HG03103 (cell line): ENCODE results near the gene ADAMTS12.
A peak's percentile ranks its signal among the peaks of the same experiment; 100 is the strongest.

ENCODE experiments used
- ATAC-seq: cut with Tn5 transposase; IDR thresholded peaks from one replicate; pipeline ENCODE4 v1.9.1; 2021; ENCODE audit warnings: low read depth; ENCODE audit not compliant: unreplicated experiment

ADAMTS12 gene, protein sequence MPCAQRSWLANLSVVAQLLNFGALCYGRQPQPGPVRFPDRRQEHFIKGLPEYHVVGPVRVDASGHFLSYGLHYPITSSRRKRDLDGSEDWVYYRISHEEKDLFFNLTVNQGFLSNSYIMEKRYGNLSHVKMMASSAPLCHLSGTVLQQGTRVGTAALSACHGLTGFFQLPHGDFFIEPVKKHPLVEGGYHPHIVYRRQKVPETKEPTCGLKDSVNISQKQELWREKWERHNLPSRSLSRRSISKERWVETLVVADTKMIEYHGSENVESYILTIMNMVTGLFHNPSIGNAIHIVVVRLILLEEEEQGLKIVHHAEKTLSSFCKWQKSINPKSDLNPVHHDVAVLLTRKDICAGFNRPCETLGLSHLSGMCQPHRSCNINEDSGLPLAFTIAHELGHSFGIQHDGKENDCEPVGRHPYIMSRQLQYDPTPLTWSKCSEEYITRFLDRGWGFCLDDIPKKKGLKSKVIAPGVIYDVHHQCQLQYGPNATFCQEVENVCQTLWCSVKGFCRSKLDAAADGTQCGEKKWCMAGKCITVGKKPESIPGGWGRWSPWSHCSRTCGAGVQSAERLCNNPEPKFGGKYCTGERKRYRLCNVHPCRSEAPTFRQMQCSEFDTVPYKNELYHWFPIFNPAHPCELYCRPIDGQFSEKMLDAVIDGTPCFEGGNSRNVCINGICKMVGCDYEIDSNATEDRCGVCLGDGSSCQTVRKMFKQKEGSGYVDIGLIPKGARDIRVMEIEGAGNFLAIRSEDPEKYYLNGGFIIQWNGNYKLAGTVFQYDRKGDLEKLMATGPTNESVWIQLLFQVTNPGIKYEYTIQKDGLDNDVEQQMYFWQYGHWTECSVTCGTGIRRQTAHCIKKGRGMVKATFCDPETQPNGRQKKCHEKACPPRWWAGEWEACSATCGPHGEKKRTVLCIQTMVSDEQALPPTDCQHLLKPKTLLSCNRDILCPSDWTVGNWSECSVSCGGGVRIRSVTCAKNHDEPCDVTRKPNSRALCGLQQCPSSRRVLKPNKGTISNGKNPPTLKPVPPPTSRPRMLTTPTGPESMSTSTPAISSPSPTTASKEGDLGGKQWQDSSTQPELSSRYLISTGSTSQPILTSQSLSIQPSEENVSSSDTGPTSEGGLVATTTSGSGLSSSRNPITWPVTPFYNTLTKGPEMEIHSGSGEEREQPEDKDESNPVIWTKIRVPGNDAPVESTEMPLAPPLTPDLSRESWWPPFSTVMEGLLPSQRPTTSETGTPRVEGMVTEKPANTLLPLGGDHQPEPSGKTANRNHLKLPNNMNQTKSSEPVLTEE (N-terminal part only)

DNA sequence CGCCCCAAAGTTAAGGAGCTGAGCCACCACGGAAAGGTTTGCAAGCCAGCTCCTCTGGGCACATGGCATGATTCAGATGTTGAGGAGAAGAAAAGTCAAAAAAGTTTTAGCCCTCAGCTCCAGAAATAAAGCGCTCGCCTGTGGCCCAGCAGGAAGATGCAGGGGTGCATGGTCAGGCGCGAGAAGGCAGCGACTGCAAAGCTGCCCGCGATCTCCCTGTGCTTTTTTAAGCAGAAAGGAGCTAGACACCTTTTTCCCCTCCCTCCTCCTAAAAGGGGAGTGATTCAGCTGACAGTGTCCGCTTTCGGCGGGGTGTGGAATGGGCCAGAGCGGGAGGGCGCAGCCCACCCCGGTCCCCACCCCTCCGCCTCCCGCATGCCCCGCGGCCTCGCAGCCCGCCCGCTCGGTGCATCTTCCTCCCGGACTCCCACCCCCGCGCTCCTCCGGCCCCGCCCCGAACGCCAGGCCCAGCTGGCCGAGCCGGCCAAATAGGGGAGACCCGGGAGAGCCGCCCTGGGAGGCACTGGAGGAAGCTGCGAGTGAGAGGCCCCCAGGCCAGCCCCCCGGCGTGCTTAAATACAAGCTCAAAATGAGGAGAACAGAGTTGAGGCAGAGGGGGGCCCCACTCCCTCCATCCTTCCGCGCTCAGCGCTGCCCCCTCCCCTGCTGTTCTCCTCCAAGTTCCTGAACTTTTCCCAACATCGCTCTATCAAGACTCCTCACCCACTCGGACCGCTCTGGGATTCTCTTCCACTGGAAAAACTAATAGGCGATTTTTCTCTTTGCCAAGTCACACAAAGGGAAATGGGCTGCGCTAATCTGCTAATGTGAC lies at the start of gene ADAMTS12:
TSS of gene ADAMTS12 (minus strand) at position 203 of the 832 bp plus-strand sequence. CDS start at position 69, 134 bp downstream.
- ATAC-seq, result no peak

DNA sequence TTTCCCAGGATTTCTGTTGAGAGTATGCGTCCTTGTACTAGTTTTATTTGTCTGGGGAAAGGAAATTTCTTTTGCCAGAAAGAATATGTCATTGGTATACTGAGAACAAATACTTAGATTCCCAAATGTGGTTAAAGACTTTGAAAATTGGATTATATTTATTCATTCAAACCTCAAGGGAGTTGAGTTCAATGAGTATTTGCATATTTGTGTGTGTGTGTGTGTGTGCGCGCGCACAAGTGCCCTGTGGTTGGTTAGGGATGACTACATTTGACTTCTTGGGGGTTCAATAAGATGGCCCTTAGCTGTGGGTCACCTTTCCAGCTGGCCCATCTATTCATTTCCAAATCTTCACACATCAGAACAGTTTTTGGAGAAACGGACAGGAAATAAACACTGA lies 49.3 kb upstream of the ADAMTS12 start:
- ATAC-seq, result no peak

DNA sequence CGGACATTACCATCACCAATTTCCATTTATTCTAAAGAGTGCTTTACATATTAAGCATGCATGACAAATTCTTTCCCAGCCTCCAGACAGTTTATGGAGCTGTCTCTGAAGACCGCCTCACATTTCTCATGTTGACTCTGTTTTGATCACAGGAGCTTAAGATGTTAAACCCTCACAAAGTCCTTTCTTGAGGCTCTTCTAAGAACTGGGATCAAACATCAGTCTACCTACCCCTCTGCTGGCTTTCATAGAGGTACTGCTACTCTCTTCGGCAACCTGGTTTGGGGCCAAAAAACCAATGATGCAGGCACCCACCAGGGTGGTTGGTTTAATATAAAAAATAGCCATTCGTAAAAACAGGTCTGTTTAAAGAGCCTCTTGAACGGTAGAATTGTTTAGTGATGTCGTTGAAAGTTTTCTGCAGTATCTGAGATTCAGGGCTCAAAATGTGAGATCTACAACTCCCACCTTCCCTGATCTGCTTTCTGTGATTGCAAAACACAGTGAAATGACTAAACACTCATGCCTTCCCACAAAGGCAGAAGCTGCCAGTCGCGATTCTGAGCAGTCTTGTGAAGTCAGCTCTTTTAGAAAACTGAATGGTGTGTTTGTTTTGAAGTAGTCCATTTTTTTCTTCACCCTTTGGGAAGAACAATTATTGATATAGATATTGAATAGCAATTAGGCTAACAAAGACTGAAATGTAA lies 47.9 kb upstream of the ADAMTS12 start:
- no peak for ATAC-seq

DNA sequence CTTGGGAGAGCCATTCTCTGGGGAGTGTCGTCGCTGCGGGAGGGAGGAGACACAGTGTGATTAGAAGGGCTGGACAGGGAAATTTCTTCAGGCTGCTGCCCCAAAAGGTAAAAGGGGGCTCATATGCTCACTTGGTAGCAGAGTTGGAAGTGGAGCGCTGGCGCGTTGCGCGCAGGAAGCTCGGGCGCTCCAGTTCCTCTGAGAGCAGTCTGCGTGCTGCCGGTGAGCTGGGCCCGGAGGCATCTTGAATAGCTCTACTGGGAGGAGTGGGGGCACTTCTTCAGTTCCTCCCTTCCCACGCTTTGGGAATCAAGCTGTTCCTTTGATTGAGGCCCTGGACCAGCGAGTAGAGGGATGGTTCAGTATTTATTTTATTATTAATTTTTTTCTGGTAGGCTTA lies 47.1 kb upstream of the ADAMTS12 start:
- ATAC-seq, result no peak

DNA sequence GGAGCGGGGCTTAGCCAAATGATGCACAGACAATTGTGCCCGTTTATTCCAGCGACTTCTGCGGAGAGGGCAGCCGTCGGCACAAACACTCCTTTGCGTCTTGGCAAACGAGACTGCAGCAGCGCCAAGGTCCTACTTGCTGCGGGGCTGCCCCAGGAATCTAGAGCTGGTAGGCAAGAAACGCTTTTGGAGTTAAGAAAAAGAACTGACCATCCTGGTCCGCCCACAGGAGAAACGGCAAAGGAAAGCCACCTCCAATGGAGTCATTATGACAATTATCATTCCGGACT lies 46.7 kb upstream of the ADAMTS12 start:
- ATAC-seq, result no peak

DNA sequence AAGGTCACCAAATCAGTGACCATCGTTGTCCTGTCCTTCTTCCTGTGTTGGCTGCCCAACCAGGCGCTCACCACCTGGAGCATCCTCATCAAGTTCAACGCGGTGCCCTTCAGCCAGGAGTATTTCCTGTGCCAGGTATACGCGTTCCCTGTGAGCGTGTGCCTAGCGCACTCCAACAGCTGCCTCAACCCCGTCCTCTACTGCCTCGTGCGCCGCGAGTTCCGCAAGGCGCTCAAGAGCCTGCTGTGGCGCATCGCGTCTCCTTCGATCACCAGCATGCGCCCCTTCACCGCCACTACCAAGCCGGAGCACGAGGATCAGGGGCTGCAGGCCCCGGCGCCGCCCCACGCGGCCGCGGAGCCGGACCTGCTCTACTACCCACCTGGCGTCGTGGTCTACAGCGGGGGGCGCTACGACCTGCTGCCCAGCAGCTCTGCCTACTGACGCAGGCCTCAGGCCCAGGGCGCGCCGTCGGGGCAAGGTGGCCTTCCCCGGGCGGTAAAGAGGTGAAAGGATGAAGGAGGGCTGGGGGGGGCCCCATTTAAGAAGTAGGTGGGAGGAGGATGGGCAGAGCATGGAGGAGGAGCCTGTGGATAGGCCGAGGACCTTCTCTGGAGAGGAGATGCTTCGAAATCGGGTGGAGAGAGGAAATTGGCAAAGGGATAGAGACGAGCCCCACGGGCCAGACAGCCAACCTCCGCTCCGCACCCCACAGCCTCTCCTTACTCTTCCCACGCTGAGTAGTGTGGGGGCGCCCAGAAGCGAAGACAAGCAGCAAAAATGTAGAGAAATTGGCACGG lies 46.1 kb upstream of the ADAMTS12 start:
- ATAC-seq, result no peak

DNA sequence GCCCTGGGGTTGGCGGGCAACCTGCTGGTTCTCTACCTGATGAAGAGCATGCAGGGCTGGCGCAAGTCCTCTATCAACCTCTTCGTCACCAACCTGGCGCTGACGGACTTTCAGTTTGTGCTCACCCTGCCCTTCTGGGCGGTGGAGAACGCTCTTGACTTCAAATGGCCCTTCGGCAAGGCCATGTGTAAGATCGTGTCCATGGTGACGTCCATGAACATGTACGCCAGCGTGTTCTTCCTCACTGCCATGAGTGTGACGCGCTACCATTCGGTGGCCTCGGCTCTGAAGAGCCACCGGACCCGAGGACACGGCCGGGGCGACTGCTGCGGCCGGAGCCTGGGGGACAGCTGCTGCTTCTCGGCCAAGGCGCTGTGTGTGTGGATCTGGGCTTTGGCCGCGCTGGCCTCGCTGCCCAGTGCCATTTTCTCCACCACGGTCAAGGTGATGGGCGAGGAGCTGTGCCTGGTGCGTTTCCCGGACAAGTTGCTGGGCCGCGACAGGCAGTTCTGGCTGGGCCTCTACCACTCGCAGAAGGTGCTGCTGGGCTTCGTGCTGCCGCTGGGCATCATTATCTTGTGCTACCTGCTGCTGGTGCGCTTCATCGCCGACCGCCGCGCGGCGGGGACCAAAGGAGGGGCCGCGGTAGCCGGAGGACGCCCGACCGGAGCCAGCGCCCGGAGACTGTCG lies 45.4 kb upstream of the ADAMTS12 start:
- ATAC-seq, result no peak

DNA sequence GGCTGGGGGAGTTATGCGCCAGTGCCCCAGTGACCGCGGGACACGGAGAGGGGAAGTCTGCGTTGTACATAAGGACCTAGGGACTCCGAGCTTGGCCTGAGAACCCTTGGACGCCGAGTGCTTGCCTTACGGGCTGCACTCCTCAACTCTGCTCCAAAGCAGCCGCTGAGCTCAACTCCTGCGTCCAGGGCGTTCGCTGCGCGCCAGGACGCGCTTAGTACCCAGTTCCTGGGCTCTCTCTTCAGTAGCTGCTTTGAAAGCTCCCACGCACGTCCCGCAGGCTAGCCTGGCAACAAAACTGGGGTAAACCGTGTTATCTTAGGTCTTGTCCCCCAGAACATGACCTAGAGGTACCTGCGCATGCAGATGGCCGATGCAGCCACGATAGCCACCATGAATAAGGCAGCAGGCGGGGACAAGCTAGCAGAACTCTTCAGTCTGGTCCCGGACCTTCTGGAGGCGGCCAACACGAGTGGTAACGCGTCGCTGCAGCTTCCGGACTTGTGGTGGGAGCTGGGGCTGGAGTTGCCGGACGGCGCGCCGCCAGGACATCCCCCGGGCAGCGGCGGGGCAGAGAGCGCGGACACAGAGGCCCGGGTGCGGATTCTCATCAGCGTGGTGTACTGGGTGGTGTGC lies 44.7 kb upstream of the ADAMTS12 start, which contains the start of gene RXFP3:
TSS of gene RXFP3 (plus strand) at position 6 of the 636 bp plus-strand sequence. CDS start at position 361, 355 bp downstream.
- no peak for ATAC-seq

DNA sequence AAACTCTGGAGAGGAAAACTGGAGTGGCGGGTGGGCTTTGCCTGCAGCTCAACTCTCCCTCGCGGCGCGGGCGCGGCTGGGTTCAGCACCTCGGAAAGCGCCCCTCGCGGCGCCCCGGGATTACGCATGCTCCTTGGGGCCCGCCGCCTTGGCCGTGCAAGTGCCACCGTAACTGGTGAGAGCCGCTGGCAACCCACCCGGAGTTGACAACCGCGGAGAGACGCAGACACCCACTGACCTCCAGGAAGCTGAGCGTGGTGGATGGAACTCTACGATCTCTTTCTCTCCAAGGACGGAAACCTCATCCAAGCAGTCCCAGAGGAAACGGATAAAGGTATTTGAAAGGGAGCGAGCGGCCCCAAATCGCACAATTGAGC lies 44.2 kb upstream of the ADAMTS12 start:
- ATAC-seq, result no peak

DNA sequence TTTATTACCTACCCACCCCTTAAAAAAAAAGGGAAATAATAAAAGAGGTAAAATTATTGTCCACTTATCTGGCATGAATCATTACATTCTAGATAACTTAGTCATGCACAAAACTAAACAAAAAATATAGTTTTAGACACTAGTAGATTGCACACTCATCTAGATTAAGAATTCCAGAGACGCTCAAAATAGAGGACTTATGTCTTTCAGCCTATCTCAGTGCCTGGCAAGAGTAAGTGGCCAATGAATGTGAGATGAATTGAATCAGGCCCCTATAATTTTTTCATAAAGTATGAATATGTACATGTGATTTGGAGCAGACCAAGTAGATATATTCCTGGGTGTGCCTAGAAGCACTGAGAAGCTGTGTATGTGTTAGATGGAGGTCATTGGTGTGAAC lies 42.4 kb upstream of the ADAMTS12 start:
- peak; percentile 14 for ATAC-seq

DNA sequence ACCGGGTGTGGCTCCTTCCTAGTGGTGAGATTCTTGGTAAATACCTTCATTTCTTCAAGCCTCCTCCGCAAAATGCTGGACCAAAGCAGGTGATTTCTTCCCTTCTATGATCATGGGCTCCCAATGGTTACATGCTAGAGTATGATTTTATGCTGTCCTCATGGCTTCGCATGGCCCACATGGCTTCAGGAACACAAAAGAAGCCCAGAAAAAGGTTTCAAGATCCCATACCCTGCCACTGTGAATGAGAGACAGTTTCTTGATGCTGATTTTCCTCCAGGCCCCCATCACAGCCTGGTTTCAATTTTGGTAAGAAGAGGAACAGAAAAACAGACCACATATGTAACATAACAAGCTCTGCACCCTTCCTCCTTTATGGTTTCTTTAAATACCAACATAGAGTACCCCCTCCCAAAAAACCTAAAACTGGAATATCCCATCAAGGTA lies 42.0 kb upstream of the ADAMTS12 start:
- peak; percentile 78 for ATAC-seq

DNA sequence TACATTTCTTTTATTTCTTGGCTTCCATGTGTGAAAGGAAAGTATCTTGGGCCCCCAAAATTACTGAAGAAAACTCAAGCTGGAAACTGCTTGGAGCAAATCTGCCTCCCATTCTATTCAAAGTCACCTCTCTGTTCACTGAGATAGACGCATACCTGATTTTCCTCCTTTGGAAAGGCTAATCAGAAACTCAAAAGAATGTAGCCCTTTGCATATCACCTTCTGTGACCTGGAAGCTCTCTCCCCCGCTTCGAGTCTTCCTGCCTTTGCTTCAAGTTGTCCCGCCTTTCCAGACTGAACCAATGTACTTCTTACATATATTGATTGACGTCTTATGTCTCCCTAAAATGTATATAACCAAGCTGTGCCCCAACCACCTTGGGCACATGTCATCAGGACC lies 39.3 kb upstream of the ADAMTS12 start:
- ATAC-seq, result no peak

DNA sequence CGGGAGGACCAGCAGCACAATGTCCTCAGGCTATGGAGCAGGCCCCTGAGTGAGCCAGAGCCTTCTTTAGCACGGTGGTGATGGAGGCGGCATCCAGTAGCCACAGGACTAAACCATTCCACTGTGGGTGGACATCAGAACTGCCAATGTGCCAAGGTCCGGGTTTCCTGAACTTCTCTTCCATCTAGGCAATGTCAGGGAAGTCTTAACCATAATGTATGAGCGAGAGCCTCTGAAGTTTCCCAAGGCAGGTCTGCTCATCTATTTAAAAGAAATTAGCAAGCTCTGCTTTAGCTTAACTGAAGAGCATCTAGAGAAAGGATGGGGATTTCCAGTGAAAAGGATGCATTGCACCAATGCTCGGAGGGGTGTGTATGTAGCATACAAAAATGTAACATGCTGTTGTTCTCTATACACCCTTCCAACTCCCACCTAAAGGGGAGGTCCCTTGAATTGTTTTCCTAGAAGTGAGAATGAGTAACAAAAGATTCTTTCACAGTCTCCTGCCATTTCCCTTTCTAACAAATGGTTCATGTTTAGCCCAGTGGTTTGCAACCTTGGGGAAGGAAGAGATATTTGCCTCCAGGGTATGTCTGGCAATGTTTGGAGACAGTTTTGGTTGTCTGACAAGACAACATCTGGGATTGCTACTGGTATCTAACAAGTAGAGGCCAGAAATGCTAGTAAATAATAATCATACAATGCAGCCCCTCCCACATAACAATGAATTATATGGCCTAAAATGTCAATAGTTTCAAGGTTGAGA lies 38.3 kb upstream of the ADAMTS12 start:
- no peak for ATAC-seq

DNA sequence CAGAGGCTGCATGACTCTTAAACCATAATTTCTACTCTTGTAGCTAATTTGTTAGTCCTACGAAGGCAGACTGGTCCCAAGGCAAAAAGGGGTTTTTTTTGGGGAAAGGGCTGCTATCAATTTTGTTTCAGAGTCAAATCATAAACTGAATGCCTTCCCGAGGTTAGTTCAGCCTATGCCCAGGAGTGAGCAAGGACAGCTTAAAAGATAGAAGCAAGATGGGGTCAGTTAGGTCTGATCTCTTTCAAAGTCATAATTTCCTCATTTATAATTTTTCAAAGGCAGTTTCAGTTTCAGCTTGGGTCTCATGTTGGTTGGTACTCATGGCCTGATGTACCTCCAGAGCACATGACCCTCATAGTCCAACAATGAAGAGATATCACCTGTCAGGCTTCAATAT lies 36.5 kb upstream of the ADAMTS12 start:
- no peak for ATAC-seq

DNA sequence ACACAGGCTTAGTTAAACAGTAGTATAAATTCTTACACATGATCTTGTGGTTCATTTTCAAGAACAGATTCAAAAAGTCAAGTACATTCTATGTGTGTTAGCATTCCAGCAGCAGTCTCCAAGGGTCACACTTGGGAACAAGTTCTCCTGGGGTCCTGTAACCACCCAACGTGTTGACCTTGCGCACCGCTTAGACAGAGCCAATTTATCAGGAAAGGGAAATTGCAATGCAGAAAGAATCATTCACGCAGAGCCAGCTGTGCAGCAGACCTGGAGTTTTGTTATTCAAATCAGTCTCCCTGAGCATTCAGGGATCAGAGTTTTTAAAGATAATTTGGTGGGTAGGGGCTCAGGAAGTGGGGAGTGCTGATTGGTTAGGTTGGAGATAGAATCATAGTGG lies 35.9 kb upstream of the ADAMTS12 start:
- ATAC-seq, result no peak

DNA sequence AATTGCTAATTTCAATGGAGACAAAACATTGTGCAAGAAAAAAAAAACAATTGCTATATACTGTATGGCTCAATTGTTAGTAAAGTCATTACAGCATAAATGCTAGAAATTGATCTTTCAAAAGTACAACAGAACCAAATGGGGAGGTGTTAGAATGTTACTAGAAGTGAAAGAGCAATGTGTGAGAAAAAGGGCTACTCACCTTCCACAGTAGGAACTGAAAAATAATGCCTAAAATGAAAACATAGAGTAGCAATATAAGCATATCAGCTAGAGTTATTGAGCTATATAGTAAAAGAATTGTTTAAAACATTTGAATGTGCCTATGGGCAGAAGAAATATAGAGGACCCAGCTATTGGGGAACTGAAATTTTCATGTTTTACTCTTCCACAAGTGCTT lies 33.5 kb upstream of the ADAMTS12 start:
- peak; percentile 48 for ATAC-seq

DNA sequence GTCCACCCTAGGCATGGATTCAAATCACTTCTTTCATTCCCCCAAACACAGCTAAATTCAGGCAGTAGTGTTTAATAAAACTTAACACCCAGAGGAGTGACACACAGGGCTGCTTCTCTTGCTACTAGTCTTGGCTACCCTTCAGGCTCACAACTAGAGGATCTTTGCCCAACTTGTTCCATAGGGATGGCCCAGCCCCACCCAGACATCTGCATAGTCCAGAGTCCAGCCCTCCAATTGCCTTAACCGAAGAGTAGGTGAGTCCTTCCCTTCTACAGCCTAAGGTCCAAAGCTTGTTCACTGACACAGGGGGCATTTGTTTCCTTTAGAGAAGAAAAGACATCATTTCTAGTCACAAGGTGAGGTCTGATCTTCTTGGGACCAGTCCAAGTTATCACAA lies 29.2 kb upstream of the ADAMTS12 start:
- ATAC-seq, result no peak
